Measurements from ENCODE around the gene VAMP2. TPM values are rescaled to one million over a fixed set of nuclear protein-coding genes. Genes with fewer than 3 reads are reported as not detected.

The VAMP2 gene
- total RNA-seq, 4 donors from 2014 or later, result 14.6 to 39.8 (median 33.4) TPM

DNA sequence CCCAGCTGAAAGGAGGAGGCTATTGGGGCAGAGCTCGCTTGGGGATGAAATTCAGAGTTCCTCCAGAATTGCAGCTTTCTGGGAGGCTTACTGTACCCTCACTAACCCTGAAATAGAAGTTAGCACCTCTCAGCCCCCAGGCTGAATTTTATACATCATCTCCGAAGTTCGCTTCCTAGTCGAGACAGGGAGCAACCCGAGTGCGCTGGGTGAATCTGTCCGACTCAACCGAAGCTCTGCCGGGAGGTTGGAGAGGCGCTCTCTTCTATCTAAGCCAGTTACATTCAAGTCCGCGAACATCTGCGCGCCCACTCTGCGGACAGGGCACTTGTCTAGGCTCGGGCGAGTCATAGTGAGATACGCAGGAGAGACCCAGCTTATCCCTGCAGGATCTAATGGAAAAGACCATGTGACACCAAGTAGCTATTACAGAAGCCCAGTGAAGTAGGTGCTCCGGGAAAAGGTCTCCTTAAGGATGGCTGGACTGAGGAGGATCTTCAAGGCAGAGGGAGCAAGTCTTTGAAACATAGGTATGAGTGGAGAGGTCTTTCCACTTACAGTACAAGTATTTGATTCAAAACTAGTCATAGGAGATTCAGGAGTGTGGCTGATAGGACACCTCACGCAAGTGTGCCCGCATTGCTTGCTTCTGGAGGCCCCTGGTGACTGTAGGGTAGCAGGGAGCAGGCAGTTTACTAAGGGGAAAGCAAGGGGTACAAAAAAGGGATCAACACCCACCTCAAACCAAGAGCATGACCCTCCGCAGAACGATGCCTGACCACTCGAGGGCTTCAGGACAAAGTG lies 38.2 kb downstream of the VAMP2 start:
- Histone ChIP-seq H3K27me3 (peaks cover 77% of the 10 kb centered on the region), H3K36me3 (no peaks in the 10 kb centered on the region), H3K27ac (no peak overlapping the region), H3K4me1 (peaks cover 2 to 81% (median 63%) of the 10 kb centered on the region in 3 donors), H3K9me3 (no peaks in the 10 kb centered on the region), H3K4me3 (peak overlapping the region in 1 of 2 donors; percentile 75)
- 0 to 6% methylated on average over 1 to 10 of the region's 24 CpGs for WGBS, 2 donors (ENCODE audit: low coverage in 1 of 2)
- no peak for ATAC-seq
- TF ChIP-seq POLR2A (IDR thresholded peaks at IDR 0.05), result no peak
- no peak for TF ChIP-seq EP300 (IDR thresholded peaks at IDR 0.05)
- no peak for TF ChIP-seq POLR2AphosphoS5 (IDR thresholded peaks at IDR 0.05)
- TF ChIP-seq, protein P1, sequence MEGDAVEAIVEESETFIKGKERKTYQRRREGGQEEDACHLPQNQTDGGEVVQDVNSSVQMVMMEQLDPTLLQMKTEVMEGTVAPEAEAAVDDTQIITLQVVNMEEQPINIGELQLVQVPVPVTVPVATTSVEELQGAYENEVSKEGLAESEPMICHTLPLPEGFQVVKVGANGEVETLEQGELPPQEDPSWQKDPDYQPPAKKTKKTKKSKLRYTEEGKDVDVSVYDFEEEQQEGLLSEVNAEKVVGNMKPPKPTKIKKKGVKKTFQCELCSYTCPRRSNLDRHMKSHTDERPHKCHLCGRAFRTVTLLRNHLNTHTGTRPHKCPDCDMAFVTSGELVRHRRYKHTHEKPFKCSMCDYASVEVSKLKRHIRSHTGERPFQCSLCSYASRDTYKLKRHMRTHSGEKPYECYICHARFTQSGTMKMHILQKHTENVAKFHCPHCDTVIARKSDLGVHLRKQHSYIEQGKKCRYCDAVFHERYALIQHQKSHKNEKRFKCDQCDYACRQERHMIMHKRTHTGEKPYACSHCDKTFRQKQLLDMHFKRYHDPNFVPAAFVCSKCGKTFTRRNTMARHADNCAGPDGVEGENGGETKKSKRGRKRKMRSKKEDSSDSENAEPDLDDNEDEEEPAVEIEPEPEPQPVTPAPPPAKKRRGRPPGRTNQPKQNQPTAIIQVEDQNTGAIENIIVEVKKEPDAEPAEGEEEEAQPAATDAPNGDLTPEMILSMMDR (IDR thresholded peaks at IDR 0.05), result no peak

DNA sequence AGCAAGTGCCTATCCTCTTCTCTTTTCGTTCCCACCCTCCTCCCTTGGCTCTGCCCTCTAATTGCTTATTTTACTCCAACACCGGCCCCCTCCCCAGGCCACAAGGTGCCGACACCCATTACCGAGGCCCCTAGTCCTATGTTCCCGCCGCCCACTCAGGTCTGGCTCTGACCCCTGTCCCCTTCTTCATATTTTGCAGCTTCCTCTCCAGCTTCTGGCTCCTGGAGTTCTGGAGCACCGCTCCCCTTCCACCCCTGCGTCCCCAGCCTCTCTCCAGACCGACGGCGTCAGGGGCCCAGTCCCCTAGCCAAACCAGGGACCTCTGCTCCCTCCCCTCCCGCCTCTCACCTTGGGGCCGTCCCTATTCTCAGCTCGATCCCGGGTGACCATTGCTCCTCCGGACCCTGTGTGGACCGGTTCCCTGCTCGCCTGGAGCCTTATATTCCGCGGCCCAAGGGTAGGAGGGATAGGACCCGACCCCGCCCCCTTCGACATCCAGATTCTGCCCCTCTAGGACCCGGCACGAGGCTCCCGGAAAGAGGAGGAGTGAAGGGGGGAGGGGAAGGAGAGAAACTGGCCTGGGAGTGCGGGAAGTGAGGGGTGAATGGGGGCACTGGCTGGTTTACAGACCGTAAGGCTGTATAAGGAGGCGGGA lies 38.9 kb downstream of the VAMP2 start, which contains the start of gene HES7:
Gene HES7 (minus strand): TSS at position 412 of the 655 bp plus-strand sequence. CDS start 22 bp downstream, at position 390.
- Histone ChIP-seq H3K36me3 (no peaks in the 10 kb centered on the region), H3K4me3 (peak within 1 kb of the TSS in 1 of 2 donors; percentile 75), H3K4me1 (peaks cover 2 to 82% (median 63%) of the 10 kb centered on the region in 3 donors), H3K9me3 (no peaks in the 10 kb centered on the region), H3K27ac (peak within 1 kb of the TSS in 2 of 4 donors; percentile 4 to 68), H3K27me3 (peaks cover 70% of the 10 kb centered on the region)
- TF ChIP-seq POLR2AphosphoS5 (IDR thresholded peaks at IDR 0.05) (no peak), EP300 (IDR thresholded peaks at IDR 0.05) (no peak)
- ATAC-seq, result no peak
- WGBS, 2 donors (ENCODE audit: low coverage in 1 of 2), result 0 to 3% methylated on average over 12 to 16 of the region's 29 CpGs

DNA sequence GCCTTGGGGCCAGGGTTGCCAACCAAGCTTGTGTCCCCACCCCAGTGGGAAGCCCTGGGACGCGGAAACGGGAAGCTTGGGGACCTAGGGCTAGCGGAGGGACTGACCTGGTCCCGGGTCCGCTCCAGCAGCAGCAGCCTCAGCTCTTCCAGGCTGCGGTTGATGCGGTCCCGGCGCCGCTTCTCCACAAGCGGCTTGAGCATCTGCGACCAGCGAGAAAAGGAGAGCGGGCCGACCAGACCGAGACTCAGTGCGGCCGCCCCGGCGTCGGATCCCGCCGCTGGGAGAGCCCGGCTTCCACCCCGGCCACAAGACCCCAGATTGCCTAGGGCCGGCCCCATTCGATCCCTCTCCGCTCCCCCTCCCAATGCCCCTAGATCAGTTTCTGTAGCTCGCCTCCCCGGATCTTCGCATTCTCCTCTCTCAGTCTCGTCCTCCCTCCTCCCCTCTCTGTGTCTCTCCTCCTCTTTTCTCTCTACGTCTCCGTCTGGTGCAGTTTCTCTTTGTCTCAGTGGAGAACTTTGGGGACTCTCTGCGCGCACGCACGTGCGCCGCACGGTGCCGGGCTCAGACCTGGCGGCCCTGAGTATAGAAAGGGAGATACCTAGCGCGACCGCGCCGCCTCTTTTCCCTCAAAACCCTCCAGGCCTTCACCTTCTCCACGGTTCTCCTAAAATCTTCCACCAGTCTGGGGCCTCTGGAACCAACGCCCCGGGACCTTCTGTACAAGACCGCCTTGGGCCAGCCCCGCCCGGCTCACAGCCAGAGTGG lies 39.6 kb downstream of the VAMP2 start:
- 0 to 1% methylated on average over 18 to 27 of the region's 55 CpGs for WGBS, 2 donors (ENCODE audit: low coverage in 1 of 2)
- Histone ChIP-seq H3K9me3 (no peaks in the 10 kb centered on the region), H3K36me3 (no peaks in the 10 kb centered on the region), H3K27ac (peak overlapping the region in 2 of 4 donors; percentile 4 to 68), H3K4me1 (peaks cover 2 to 89% (median 67%) of the 10 kb centered on the region in 3 donors), H3K27me3 (peaks cover 65% of the 10 kb centered on the region), H3K4me3 (peak overlapping the region in 1 of 2 donors; percentile 75)
- TF ChIP-seq, protein P1 (IDR thresholded peaks at IDR 0.05), result no peak
- TF ChIP-seq POLR2A (IDR thresholded peaks at IDR 0.05), result no peak
- no peak for TF ChIP-seq EP300 (IDR thresholded peaks at IDR 0.05)
- no peak for ATAC-seq

DNA sequence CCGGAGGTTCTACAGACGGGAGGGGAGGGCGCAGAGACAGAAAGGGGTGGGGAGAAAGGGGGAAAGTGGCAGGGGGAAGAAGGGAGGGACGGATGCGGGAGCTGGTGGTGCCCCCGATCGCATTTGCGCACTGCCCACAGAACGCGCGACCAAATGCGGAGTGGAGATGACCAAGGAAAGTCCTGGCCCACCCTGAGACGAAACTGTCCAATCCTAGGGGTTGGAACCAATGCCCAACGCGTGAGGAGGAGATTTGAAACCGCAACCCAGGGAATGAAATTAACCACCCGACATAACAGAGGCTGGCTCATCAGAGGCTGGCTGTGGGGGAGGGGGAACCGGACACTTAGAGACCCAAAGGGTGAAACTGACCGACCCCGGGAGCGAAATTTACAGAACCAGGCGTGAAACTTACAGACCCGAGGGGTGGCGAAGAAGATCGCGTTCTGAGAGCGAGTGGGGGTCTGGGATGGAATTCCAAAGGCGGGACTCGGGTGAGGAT lies 40.3 kb downstream of the VAMP2 start:
- ATAC-seq, result no peak

More for the DNA sequence above, 40.3 kb downstream of the VAMP2 start:
- Histone ChIP-seq H3K4me1 (peaks cover 2 to 93% (median 74%) of the 10 kb centered on the region in 3 donors), H3K36me3 (no peaks in the 10 kb centered on the region), H3K4me3 (peak overlapping the region; percentile 9 to 75), H3K27ac (peak overlapping the region in 3 of 4 donors; percentile 9 to 68 (median 18)), H3K9me3 (no peaks in the 10 kb centered on the region), H3K27me3 (peaks cover 64% of the 10 kb centered on the region)
- TF ChIP-seq POLR2AphosphoS5 (IDR thresholded peaks at IDR 0.05) (no peak), EP300 (IDR thresholded peaks at IDR 0.05) (no peak), POLR2A (IDR thresholded peaks at IDR 0.05) (no peak)
- TF ChIP-seq, protein P1 (IDR thresholded peaks at IDR 0.05), result no peak
- 1% methylated on average over 12 of the region's 29 CpGs; no CpG with 5 or more reads in 1 of the 2 donors for WGBS, 2 donors (ENCODE audit: low coverage in 1 of 2)

Measured in gastroesophageal sphincter (tissue), 4 donors.